GM21367 (cell line): Measurements from ENCODE around the gene MED9.

Experiments
- ATAC-seq: cut with Tn5 transposase; IDR thresholded peaks from one replicate; pipeline ENCODE4 v1.9.1; 2021; ENCODE audit not compliant: unreplicated experiment

MED9 gene

DNA sequence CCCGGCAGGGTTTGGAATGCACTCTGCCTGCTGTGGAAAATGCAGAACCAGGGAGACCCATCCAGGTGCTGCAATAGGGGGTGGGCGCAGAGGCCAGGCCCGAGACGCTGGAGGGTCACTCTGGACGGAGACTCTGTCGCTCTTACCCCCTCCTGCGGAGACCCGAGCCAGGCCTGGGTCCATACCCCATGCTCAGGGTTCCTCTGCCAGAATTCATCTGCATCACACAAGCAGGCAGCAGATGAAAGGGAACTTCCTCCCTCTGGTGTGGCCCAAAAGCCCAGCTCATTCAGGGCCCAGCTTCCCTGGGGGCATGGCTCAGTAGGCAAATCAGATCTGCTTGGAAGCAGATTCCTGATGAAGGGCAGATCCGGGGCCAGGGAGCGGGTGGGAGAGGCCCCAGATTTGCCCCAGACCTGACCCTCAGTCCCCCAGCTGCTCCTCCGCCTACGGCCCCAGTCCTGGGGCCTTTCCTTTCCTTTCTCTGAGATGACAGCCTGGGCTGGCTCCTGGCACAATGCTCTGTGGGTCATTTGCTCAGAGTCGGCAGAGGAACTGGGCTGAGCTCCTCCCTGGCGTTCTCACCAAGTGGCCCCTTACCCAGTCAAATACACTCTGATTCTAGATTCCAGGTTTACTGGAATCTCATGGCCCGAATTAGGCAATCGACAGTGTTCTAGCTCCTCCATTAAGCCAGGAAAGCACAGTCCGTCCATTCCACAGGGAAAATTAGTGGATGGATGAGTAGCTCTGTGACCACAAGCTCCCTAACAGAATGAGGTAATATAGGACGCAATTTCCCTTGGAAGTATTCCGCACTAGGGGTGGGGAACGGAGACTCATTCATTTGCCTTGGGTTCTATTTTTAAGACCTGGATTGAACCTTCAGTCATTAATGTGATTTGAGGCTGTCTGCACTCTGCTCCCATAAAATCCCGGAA lies 38.5 kb downstream of the MED9 start:
- ATAC-seq: no peak

DNA sequence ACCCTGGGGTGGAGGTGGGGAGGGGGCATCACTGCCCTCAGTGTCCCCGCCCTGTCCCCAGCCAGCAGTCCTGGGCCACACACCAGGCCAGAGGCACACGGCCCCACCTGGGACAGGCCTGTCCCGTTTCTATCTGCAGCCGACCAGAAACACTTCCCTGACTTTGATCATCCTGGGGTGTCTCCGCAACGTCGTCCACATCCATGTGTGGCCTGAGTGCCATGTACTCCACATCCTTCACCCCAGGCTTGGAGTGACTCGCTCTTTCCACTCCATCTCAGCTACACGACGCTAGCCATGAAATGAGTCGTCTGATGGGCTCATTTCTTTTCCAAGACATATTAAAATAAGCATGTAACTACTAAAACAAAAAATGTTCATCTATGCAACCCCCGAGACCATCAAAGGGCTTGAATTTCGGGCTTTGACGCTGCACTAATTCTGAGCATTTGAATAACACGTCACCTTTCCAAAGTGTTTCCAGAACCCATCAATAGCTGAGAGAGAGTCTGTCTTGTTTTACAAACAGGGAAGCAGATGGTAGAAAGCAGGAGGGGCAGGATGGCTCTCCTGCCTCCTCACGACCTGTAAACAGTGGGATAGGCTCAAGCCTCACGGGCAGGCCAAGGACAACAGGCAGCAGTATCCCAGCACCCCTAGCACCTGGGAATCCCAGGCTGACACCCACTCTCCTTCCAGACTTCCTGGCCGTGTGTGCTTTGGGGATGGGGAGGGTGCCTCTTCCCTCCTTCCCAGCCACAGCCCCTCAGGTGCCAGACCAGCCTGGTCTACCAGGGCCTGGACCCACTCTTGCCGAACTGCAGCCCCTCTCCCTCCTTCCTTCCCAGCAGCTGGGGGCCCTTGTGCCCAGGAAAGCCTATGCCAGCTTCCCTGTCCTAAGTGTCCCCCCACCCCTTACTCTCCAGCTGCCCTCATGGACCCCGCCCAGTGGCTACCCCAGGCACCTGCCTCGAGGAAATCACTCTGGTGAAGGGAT lies 39.4 kb downstream of the MED9 start:
- no peak for ATAC-seq

GRCh38 chr17:17516941-17517720 lies 40.3 kb downstream of the MED9 start:
- no peak for ATAC-seq

DNA sequence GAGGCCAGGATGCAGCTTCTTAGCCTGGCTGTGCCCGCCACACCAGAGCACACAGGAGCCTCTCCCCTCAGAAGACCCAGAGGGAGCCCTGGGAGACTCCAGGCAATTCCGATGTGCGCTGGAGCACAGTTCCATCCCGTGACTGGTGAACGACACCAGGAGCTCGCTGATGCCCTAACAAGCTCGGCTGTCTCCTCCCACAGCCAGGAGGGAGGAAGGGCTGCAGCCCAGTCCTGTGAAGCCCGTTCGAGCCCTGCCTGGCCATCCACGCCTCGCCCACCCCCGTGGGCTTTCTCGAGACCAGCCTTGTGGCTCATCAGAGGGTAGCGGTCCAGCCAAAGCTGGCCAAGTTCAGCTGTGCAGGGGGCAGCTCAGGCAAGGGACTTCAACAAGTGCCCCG lies 41.2 kb downstream of the MED9 start:
- ATAC-seq: no peak

GRCh38 chr17:17518951-17519350 lies 42.2 kb downstream of the MED9 start:
- ATAC-seq: no peak

DNA sequence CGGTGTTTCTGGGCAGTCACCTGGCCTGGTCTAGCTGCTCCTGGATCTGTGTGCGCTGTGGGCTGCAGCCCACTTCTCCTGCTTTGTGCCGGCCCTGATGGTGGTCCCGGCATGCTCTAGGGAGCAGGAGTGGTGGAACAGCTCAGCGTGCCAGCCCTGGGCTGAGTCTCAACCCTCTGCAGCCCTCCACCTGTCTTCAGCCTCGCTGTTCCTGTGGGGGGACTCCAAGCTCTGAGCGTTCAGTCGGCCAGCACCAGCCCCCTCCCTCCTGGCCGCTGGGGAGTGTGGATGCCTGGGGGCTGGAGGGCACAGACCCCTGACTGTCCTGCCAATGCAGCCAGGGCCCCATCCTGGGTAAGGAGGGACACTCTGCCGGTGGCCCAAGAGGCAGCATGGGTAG lies 43.1 kb downstream of the MED9 start:
- no peak for ATAC-seq

GRCh38 chr17:17520599-17521232 lies 43.9 kb downstream of the MED9 start:
- ATAC-seq: no peak

GRCh38 chr17:17523001-17523730 lies 46.4 kb downstream of the MED9 start:
- ATAC-seq: no peak

DNA sequence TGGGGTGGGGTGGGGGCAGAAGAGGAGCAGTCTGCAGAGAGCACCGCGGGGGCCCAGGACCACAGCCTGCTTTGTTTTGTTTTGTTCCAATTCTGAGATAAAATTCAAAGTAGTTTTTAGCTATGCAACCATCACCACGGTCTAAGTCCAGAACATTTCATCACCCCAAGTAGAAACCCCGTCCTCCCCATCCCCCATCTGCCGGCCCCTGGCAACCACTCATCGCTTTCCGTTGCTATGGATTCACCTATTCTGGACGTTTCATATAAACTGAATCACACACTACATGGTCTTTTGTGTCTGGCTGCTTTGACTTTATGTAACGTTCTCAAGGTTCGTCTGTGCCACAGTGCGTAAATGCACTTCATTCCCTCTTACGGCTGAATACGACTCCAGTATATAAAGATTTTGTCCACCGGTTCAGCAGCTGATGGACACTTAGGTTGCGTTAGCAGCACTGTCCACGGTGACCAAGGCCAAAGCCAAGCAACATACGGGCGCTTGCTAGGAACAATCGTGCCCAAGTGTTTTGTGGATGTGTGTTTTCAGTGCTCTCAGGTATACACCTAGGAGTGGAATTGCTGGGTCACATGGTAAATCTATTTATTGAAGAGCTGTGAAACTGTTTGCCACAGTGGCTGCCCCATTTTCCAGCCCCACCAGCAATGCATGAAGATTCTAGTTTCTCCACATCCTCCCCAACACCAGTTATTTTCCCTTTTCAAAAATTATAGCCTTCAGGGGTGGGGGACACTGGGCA lies 47.1 kb downstream of the MED9 start:
- no peak for ATAC-seq

DNA sequence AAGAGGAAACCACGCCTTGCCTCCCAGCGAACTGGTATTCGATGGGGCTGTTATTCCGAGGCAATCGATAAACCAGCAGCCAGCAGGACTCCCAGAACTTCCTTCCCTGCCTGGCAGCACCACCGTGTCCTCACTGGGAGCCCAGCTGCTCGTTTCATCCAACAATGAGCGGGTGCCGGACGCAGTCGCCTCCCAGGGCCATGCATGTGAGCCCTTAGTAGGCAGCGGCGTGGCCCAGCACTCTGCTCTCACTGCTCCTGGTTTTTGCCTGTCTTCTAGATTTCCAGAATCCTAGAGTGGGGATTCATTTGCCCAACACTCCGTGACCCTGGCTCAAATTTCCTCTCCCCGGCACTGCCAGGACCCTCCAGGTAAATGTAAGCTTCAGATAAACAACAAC lies 48.5 kb downstream of the MED9 start:
- ATAC-seq: no peak

DNA sequence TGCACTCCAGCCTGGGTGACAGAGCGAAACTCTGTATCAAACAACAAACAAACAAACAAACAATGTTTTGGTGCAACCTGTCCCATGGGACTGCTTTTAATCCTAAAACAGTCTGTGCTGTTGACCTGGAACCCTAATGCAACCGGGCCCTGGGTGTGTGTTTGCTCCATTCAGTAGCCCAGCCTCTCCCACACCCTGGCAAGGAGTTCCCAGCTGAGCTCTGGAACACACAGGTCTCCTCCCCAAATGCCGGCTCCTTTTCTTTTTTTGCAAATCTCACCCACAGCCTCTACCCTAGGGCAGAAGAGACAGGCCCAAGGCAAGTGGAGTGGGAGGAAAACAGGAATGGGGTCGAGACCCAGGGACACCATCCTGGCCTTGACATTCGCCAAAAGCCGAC lies 49.2 kb downstream of the MED9 start:
- ATAC-seq: no peak

DNA sequence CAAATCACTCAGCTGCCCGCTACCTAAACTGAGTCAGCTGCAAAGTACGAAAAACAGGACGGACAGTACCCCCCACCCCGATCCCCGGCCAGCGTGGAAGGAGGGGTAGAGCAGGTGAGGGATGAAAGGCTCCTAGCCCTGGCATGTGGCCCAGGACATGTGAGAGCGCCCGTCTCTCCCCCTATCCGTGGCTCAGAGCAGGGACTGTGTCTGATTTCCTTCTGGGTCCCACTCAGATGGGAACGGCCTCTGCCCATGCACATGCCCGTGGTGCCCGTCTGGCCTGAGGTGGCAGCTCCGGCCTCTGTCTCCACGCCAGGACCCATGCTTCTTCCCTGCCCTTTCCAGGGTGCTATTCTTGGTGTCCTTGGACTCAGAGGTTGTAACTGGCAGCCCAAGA lies 49.6 kb downstream of the MED9 start:
- ATAC-seq: no peak

DNA sequence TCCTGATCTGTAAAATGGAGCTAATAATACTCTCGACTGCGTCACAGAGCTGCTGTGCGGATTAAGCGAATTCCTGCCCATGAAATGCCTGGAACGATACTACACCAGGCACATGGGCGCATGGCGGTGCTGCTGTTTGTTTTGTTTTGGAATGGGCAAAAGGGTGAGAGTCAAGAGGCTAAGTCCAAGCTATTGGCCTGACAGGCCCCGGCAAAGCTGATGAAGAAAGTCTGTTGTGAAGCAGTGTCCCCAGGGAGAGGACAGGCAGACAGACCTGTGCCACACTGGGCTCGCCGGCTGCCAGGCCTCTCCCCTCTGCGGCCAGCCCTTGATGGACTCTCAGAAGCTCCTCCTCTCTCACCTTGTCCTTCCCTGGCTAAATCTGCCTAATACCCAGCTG lies 50.7 kb downstream of the MED9 start:
- no peak for ATAC-seq

DNA sequence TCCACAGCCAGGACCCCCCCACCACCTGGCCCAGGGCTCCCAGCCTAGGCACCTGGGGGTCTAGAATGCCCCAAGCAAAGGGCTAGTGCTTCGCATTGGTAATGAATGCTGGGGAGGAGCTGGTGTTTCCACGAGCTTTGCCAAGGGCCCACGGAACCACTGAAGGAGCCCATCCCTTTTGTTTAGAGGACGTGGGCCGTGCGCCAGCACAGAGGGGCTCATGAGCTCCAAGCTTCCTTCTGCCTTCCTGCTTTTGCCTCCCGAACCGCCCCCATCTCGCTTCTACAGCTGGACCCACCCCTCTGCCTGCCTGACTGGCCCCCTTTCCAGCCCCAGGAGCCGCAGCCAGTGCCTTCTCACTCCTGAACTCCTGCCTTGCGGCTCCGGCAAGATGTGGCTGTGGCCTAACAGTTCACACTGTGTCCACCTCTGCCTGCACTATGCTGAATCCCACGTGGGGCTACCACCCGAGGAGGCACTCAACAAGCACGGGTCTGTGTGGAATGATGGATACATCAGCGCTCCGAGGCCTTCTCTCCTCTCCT lies 51.2 kb downstream of the MED9 start:
- ATAC-seq: no peak

DNA sequence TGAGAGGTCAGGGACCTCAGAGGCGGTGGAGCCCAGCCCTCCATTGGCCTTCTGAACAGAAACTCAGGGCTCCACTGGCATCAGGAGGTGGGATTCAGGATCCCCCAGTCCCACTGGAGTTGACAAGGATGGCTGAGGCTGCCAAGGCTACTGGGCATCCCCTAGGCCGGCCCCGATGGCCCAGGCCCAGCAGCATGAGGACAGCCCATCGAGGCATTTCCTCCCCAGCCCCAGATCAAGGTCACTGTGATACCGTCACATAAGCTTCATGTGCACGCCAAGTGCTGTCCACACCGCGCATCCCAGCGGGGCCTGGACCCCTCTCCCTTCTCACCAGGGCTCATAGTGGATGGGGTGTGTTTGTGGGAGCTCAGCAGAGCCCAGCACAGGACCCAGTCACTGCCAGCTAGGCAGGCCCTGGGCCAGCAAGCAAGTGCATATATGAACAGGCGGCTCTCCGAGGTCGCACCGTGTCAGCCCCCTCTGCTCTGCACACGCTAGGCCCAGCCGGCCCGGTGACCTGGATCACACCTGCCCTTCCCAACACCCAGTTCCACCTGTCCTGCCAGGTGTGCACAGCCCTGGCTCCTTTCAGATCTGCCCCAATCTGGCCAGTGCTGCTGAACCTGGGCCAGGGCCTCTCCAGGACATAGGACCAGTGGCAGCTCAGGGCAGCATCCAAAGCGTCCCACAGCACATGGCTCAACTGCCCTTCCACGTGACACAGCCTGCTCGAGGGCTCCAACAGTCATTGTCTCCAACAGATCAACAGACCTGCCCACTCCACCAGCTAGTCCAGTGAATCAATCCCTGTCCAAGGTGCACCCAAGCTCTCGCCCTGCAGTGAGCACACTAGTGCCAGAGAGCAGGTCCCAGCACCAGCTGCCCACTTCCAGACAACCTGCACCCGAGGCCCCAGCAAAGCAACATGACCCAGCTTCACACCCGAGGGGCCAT lies 52.2 kb downstream of the MED9 start:
- ATAC-seq: no peak

DNA sequence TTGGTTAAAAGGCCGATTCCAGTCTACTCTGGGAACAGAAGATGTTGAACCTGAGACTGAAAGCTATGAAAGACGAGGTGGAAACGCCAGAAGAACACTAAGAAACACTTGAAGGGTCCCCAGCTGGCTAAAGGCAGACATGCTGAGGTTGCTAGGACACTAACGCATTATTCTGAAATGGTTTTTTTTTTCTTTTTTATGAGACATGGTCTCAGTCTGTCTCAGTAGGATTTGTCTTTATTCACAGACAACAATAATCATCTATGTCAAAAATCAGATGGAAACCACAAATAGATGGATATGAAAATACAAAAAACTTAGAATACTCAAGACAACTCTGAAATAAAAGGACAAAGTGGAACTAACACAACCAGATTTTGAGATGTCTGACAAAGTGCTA lies 54.4 kb downstream of the MED9 start:
- ATAC-seq: no peak

- no peak for ATAC-seq
Observed at GRCh38 chr17:17532991-17533390, 56.2 kb downstream of the MED9 start.
